Osteocyte (in vitro differentiated cells): ENCODE measurements around the gene C14orf132. TPM values are rescaled to one million over a fixed set of nuclear protein-coding genes. Genes with fewer than 3 reads are reported as not detected.

ENCODE experiments used
- DNase-seq: peaks from one replicate; pipeline ENCODE4 v3.0.0; 2021; ENCODE audit warnings: mixed read lengths; ENCODE audit not compliant: unreplicated experiment; ENCODE audit errors: extremely low spot score
- H3K27ac Mint-ChIP-seq: one replicate; pipeline ENCODE4 v1.8.0; 2021; ENCODE audit warnings: mild to moderate bottlenecking, mixed read lengths; ENCODE audit not compliant: unreplicated experiment
- H3K27me3 Mint-ChIP-seq: one replicate; pipeline ENCODE4 v1.8.0; 2021; ENCODE audit warnings: mixed read lengths; ENCODE audit not compliant: unreplicated experiment
- H3K36me3 Mint-ChIP-seq: one replicate; pipeline ENCODE4 v1.8.0; 2021; ENCODE audit warnings: mixed read lengths; ENCODE audit not compliant: unreplicated experiment
- H3K4me1 Mint-ChIP-seq: one replicate; pipeline ENCODE4 v1.8.0; 2021; ENCODE audit warnings: mixed read lengths; ENCODE audit not compliant: unreplicated experiment
- H3K4me3 Mint-ChIP-seq: one replicate; pipeline ENCODE4 v1.8.0; 2021; ENCODE audit warnings: mild to moderate bottlenecking, moderate library complexity, mixed read lengths; ENCODE audit not compliant: unreplicated experiment
- H3K9me3 Mint-ChIP-seq: one replicate; pipeline ENCODE4 v1.8.0; 2021; ENCODE audit warnings: mixed read lengths; ENCODE audit not compliant: unreplicated experiment
- CTCF ChIP-seq: fragments of 200-600 bp; sonication (generic); IDR thresholded peaks from 2 replicates; pipeline ENCODE4 v1.5.0; 2021; ENCODE audit warnings: antibody characterized with exemption, mild to moderate bottlenecking, moderate library complexity
- total RNA-seq: library from RNA; stranded (reverse); gene quantifications from 2 replicates; pipeline ENCODE4 v1.2.1, GENCODE V29; 2021

Gene C14orf132
- total RNA-seq, 1 donor from 2014 or later, result 86.9 TPM

GRCh38 chr14:96130854-96131253, 91.7 kb downstream of the C14orf132 start:
- H3K36me3 Mint-ChIP-seq, result no peaks in the 10 kb centered on the region
- peaks cover 6% of the 10 kb centered on the region for H3K4me1 Mint-ChIP-seq
- H3K27ac Mint-ChIP-seq, result no peak overlapping the region
- H3K9me3 Mint-ChIP-seq, result no peaks in the 10 kb centered on the region
- no peak for TF ChIP-seq CTCF
- H3K4me3 Mint-ChIP-seq, result no peak overlapping the region
- H3K27me3 Mint-ChIP-seq, result peaks cover 33% of the 10 kb centered on the region
- DNase-seq, result peak; percentile 27

- no peak for TF ChIP-seq CTCF
- H3K27me3 Mint-ChIP-seq, result peaks cover 29% of the 10 kb centered on the region
- no peaks in the 10 kb centered on the region for H3K9me3 Mint-ChIP-seq
- no peak overlapping the region for H3K4me3 Mint-ChIP-seq
- H3K4me1 Mint-ChIP-seq, result peaks cover 12% of the 10 kb centered on the region
- no peaks in the 10 kb centered on the region for H3K36me3 Mint-ChIP-seq
- no peak overlapping the region for H3K27ac Mint-ChIP-seq
- DNase-seq, result peak; percentile 53
Observed at GRCh38 chr14:96131836-96132235, 92.7 kb downstream of the C14orf132 start.

GRCh38 chr14:96134508-96134907, 95.3 kb downstream of the C14orf132 start:
- H3K9me3 Mint-ChIP-seq, result peaks cover 8% of the 10 kb centered on the region
- H3K4me3 Mint-ChIP-seq, result no peak overlapping the region
- TF ChIP-seq CTCF, result no peak
- H3K27ac Mint-ChIP-seq, result no peak overlapping the region
- H3K36me3 Mint-ChIP-seq, result peaks cover 2% of the 10 kb centered on the region
- no peak for DNase-seq
- peaks cover 25% of the 10 kb centered on the region for H3K27me3 Mint-ChIP-seq
- H3K4me1 Mint-ChIP-seq, result peaks cover 12% of the 10 kb centered on the region

GRCh38 chr14:96135285-96135684, 96.1 kb downstream of the C14orf132 start:
- Mint-ChIP-seq H3K4me3 (no peak overlapping the region), H3K36me3 (peaks cover 2% of the 10 kb centered on the region)
- peak; percentile 49 for DNase-seq

GRCh38 chr14:96136371-96137005, 97.3 kb downstream of the C14orf132 start:
- no peak overlapping the region for H3K4me3 Mint-ChIP-seq
- no peak for TF ChIP-seq CTCF
- H3K4me1 Mint-ChIP-seq, result peaks cover 12% of the 10 kb centered on the region
- peak overlapping the region; percentile 58 for H3K27ac Mint-ChIP-seq
- peak; percentile 56 for DNase-seq
- peaks cover 15% of the 10 kb centered on the region for H3K27me3 Mint-ChIP-seq
- peaks cover 8% of the 10 kb centered on the region for H3K9me3 Mint-ChIP-seq
- peaks cover 2% of the 10 kb centered on the region for H3K36me3 Mint-ChIP-seq

More at GRCh38 chr14:96135285-96135684, 96.1 kb downstream of the C14orf132 start:
- H3K4me1 Mint-ChIP-seq, result peaks cover 12% of the 10 kb centered on the region
- H3K9me3 Mint-ChIP-seq, result peaks cover 8% of the 10 kb centered on the region
- no peak overlapping the region for H3K27ac Mint-ChIP-seq
- peaks cover 21% of the 10 kb centered on the region for H3K27me3 Mint-ChIP-seq
- no peak for TF ChIP-seq CTCF
